Fibroblast of pulmonary artery (primary cell): Measurements from ENCODE around the gene NCK2.

ENCODE experiments used
- DNase-seq: peaks from one replicate; pipeline ENCODE4 v3.0.0-alpha.2; 2010; ENCODE audit warnings: low read depth
- H3K4me3 ChIP-seq: replicated peaks from 2 replicates; pipeline ENCODE4 v1.5.1; 2011; ENCODE audit warnings: low read depth, mild to moderate bottlenecking, control low read depth, low read length, moderate library complexity
- CTCF ChIP-seq: IDR thresholded peaks from 2 replicates; pipeline ENCODE4 v1.5.1; 2011; ENCODE audit warnings: mild to moderate bottlenecking, control low read depth, low read length, inconsistent platforms; ENCODE audit errors: missing control alignments

Gene NCK2

GRCh38 chr2:105748566-105748965, 3.9 kb downstream of the NCK2 start:
- TF ChIP-seq CTCF = no peak
- DNase-seq = no peak
- no peak overlapping the region for H3K4me3 ChIP-seq

- DNase-seq = no peak
- TF ChIP-seq CTCF = no peak
- H3K4me3 ChIP-seq = no peak overlapping the region
Measured at GRCh38 chr2:105749583-105750400, 5.1 kb downstream of the NCK2 start.

GRCh38 chr2:105750735-105751134, 6.0 kb downstream of the NCK2 start:
- H3K4me3 ChIP-seq = no peak overlapping the region
- DNase-seq = no peak
- TF ChIP-seq CTCF = no peak

GRCh38 chr2:105751272-105751671, 6.6 kb downstream of the NCK2 start:
- no peak overlapping the region for H3K4me3 ChIP-seq
- no peak for TF ChIP-seq CTCF
- DNase-seq = no peak

- TF ChIP-seq CTCF = no peak
- DNase-seq = no peak
- H3K4me3 ChIP-seq = no peak overlapping the region
Measured at GRCh38 chr2:105752691-105753358, 8.1 kb downstream of the NCK2 start.

- H3K4me3 ChIP-seq = no peak overlapping the region
- no peak for TF ChIP-seq CTCF
- no peak for DNase-seq
Measured at GRCh38 chr2:105753380-105753779, 8.7 kb downstream of the NCK2 start.
